RWPE2 (cell line): Measurements from ENCODE around the gene PER1.
A peak's percentile ranks its signal among the peaks of the same experiment; 100 is the strongest.

ENCODE experiments used
- ATAC-seq: fragments of 200-7000 bp; cut with Tn5 transposase; 3 replicates; pipeline ENCODE4 v1.9.1; 2021; ENCODE audit warnings: low read depth
- DNase-seq: peaks from one replicate; pipeline ENCODE4 v3.0.0-alpha.2; 2020; ENCODE audit warnings: low spot score
- H3K27ac ChIP-seq: fragments of 450-650 bp; 2 replicates; pipeline ENCODE4 v1.5.1; 2017; ENCODE audit warnings: mild to moderate bottlenecking; ENCODE audit not compliant: poor library complexity, severe bottlenecking
- H3K27me3 ChIP-seq: fragments of 250-450 bp; sonication (Bioruptor Pico); 2 replicates; pipeline ENCODE4 v1.5.1; 2021; ENCODE audit warnings: mild to moderate bottlenecking, moderate library complexity; ENCODE audit not compliant: insufficient read depth, poor library complexity, severe bottlenecking
- H3K36me3 ChIP-seq: fragments of 250-450 bp; sonication (Bioruptor Pico); 2 replicates; pipeline ENCODE4 v1.5.1; 2020; ENCODE audit warnings: low read depth, mild to moderate bottlenecking, moderate library complexity
- H3K4me1 ChIP-seq: fragments of 250-450 bp; sonication (Bioruptor Pico); 2 replicates; pipeline ENCODE4 v1.5.1; 2021; ENCODE audit warnings: mild to moderate bottlenecking, moderate library complexity; ENCODE audit not compliant: insufficient read depth, poor library complexity, severe bottlenecking
- H3K4me3 ChIP-seq: fragments of 250-450 bp; sonication (Bioruptor Pico); 2 replicates; pipeline ENCODE4 v1.5.1; 2021; ENCODE audit warnings: mild to moderate bottlenecking, moderate library complexity; ENCODE audit not compliant: severe bottlenecking
- H3K9me3 ChIP-seq: fragments of 250-450 bp; sonication (Bioruptor Pico); 2 replicates; pipeline ENCODE4 v1.5.1; 2021; ENCODE audit warnings: mild to moderate bottlenecking, moderate library complexity; ENCODE audit not compliant: severe bottlenecking
- CTCF ChIP-seq: fragments of 450-650 bp; IDR thresholded peaks from one replicate; pipeline ENCODE4 v1.5.1; 2017; ENCODE audit warnings: mild to moderate bottlenecking, moderate library complexity; ENCODE audit not compliant: poor library complexity, severe bottlenecking

The PER1 gene

GRCh38 chr17:8153957-8154607 is 1.9 kb upstream of the PER1 start:
- Histone ChIP-seq H3K27me3 (no peaks in the 10 kb centered on the region), H3K4me1 (peaks cover 16% of the 10 kb centered on the region), H3K36me3 (peaks cover 67% of the 10 kb centered on the region), H3K9me3 (no peaks in the 10 kb centered on the region), H3K27ac (peak overlapping the region; percentile 98), H3K4me3 (peak overlapping the region; percentile 82)
- TF ChIP-seq CTCF, result no peak
- ATAC-seq, result peak; percentile 24
- DNase-seq, result peak; percentile 98

- no peak for TF ChIP-seq CTCF
- Histone ChIP-seq H3K36me3 (peaks cover 71% of the 10 kb centered on the region), H3K4me3 (peak overlapping the region; percentile 82), H3K9me3 (no peaks in the 10 kb centered on the region), H3K27ac (peak overlapping the region; percentile 98), H3K27me3 (no peaks in the 10 kb centered on the region), H3K4me1 (peaks cover 16% of the 10 kb centered on the region)
- peak; percentile 44 for ATAC-seq
- DNase-seq, result peak; percentile 93
Observed at GRCh38 chr17:8153525-8153956, 1.3 kb upstream of the PER1 start.

- H3K36me3 ChIP-seq, result peaks cover 72% of the 10 kb centered on the region
- no peak overlapping the region for H3K4me3 ChIP-seq
- ATAC-seq (no peak), DNase-seq (no peak)
- peaks cover 16% of the 10 kb centered on the region for H3K4me1 ChIP-seq
- no peaks in the 10 kb centered on the region for H3K9me3 ChIP-seq
- H3K27ac ChIP-seq, result peak overlapping the region; percentile 98
- no peak for TF ChIP-seq CTCF
- no peaks in the 10 kb centered on the region for H3K27me3 ChIP-seq
Observed at GRCh38 chr17:8153031-8153451, 837 bp upstream of the PER1 start.

GRCh38 chr17:8151641-8152111 is 528 bp downstream of the PER1 start:
- no peak for TF ChIP-seq CTCF
- Histone ChIP-seq H3K27me3 (no peaks in the 10 kb centered on the region), H3K27ac (peak overlapping the region; percentile 98), H3K4me3 (peak overlapping the region; percentile 44), H3K9me3 (no peaks in the 10 kb centered on the region), H3K4me1 (peaks cover 16% of the 10 kb centered on the region), H3K36me3 (peaks cover 86% of the 10 kb centered on the region)
- DNase-seq, result no peak
- ATAC-seq, result no peak

DNA sequence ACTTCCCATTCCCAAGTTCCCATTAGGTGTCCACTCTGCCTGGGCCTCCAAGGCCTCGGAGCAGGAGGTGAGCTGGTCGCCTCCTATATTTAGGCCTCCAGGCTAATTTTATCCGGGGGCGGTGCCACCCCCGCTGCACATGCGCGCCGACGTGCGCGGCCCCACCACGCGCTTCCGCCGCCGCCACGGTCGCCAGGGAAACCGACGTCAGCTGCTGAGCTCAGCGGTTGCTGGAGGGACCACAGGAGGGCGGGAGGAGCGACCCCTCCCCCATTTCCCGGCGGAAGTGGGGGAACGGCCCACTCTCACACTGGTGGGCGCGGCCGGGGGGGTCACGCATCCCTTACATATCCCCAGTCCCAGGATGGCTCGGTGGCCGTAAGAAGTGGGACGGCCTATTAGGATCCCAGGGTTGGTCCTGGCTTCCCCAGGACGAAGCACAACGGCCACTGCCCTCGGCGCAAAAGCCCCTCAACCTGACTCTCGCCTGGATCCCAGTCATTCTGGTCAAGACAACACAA is 1.0 kb downstream of the PER1 start:
- Histone ChIP-seq H3K27me3 (no peaks in the 10 kb centered on the region), H3K9me3 (no peaks in the 10 kb centered on the region), H3K4me3 (peak overlapping the region; percentile 44), H3K4me1 (peaks cover 16% of the 10 kb centered on the region), H3K27ac (peak overlapping the region; percentile 98), H3K36me3 (peaks cover 91% of the 10 kb centered on the region)
- TF ChIP-seq CTCF, result no peak
- DNase-seq (no peak), ATAC-seq (no peak)
